Iris pigment epithelial cell (primary cell): ENCODE data around the gene DEPDC5.

Experiments
- DNase-seq: peaks from one replicate; pipeline ENCODE4 v3.0.0-alpha.2; 2011; ENCODE audit warnings: low read depth

DEPDC5 gene

GRCh38 chr22:31895411-31896123 is 141.7 kb downstream of the DEPDC5 start:
- DNase-seq = no peak

DNA sequence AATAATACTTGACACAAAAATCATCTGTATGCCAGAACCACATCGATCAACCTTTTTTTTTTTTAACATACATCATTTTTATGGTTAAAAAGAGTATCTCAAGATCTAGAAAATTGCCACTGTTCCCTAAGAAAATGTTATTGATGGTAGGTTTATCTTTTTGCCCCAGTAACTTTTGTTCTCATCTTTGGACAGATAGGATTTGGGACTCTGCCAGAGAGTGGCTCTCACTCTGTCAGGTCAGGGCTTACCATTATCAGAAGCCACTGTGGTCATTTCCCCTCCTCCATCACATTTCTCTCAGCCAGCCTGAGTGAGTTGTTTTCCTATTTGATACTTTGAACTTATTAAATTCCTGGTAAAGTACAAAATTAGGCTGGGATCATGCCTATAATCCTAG is 142.7 kb downstream of the DEPDC5 start:
- DNase-seq = no peak

GRCh38 chr22:31897842-31898805 is 144.3 kb downstream of the DEPDC5 start:
- DNase-seq = no peak

GRCh38 chr22:31898926-31899325 is 145.1 kb downstream of the DEPDC5 start:
- no peak for DNase-seq

DNA sequence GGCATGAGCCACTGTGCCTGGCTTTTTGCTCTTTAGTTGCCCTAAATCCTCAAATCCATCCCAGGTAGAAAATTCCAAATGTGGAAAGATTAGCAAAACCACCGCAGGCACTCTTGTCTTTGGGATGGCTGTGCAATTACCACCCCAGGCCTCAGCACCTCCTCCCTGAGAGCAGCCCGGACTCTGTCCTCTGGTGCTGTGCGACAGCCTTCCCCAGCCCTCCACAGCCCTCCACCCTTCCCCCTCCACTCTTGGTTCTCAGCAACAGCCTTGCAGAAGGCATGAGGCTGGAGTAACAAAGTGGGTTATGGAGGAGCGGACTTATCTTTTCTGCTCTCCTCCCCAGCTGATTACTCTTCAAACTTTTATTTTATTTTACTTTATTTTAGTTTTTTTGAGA is 145.8 kb downstream of the DEPDC5 start:
- DNase-seq = no peak

DNA sequence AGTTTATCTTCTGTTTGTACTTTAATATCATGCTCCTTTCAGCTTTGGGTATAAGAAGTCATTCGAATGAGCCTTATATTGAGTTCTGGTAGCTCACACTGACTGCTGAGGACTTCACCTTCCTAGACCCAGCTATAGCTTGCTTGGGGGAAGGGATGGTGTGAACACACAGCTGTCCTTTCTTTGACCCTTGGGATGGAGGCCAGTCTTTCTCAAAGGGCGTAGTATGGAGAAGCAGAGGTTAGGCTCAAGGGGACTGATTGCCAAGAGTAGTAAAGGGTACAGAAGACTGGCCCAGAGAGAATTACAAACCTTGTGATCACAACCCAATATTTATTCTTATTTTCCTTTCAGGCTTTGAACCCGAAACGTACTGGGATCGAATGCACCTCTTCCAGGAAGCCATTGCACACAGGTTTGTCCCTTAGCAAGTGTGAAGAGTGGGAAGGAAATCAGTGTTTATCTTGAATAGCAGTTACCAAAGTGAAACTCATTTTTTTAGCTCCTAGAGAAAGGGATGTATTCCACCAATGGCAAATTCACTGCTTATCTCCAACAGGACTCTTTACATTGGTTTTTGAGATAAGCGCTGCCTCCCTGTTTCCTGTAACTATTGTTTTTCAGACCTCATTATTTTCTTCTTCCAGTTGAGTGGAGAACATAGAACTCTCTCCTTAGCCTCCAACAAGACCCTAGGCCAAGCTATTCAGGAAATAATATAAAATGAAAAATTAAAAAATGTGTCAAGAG is 147.7 kb downstream of the DEPDC5 start:
- no peak for DNase-seq

- no peak for DNase-seq
Observed at GRCh38 chr22:31904651-31905050, 150.8 kb downstream of the DEPDC5 start.

- DNase-seq = no peak
Observed at GRCh38 chr22:31905356-31905755, 151.5 kb downstream of the DEPDC5 start.

DNA sequence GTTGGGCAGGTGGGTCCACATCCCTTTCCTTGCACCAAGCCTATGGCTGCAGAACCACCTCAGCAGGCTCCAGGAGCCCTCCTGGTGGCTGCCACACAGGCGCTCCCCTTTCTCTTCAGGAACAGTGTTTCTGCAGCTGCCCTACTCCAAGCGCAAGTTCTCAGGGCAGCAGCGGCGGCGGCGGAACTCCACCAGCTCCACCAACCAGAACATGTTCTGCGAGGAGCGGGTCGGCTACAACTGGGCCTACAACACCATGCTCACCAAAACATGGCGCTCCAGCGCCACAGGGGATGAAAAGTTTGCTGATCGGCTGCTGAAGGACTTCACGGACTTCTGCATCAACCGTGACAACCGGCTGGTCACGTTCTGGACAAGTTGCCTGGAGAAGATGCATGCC is 152.3 kb downstream of the DEPDC5 start:
- DNase-seq = no peak

DNA sequence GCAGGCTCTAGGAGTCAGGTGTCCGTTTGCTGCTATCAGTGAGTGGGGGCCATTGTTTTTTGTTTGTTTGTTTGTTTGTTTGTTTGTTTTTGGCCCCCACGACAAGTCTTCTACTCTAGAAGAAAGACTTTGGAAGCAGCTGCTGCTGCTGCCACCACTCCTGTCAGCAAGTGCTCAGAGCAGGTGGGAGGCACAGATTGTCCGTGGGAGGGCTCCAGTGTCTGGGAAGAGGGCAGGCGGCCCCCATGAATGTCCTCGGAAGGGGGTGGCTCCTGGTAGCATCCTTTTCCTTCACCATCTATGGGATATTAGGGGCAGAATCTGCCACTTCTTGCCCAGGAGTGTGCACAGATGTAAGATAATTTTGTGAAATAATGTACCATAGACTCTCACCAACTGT is 152.8 kb downstream of the DEPDC5 start:
- DNase-seq = no peak

DNA sequence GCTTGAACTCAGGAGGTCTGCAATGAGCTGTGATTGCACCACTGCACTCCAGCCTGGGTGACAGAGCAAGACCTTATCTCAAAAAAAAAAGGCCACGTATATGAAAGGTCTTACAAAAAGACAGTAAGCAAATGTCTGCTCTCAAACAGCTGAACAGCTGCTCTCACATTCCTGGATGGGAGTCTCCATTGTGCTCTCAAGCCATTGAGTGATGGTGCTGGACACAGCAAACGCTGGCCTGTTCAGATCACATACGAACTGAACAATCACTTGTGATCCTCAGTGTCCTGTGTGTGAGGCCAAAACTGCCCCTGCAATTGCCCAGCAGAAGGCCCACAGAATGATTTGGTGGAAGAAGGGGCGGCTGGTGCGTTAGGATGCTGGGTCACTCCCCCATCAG is 156.2 kb downstream of the DEPDC5 start:
- DNase-seq = no peak

- DNase-seq = no peak
Observed at GRCh38 chr22:31911565-31912406, 158.0 kb downstream of the DEPDC5 start.

- no peak for DNase-seq
Observed at GRCh38 chr22:31912407-31912743, 158.6 kb downstream of the DEPDC5 start.

DNA sequence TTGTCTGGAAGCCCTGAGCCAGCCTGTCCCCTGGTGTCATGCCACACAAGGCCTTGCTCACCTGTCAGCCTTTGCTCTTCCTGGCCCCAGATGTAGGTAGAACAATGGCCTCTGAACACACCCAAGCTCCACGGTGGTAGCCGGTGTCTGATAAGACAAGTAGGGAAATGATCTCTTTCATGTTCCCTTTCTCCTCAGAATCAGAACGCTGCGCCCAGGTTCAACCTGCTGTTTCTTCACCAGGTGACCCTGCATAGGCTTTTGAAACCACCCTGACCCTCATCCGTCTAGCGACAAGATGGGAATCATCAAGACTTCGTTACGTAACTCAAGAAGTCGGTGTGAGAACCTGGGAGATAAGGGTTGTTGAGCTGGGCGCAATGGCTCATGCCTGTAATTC is 161.8 kb downstream of the DEPDC5 start:
- DNase-seq = no peak

- DNase-seq = no peak
Observed at GRCh38 chr22:31917227-31917921, 163.6 kb downstream of the DEPDC5 start.

- no peak for DNase-seq
Observed at GRCh38 chr22:31919730-31920129, 165.9 kb downstream of the DEPDC5 start.

DNA sequence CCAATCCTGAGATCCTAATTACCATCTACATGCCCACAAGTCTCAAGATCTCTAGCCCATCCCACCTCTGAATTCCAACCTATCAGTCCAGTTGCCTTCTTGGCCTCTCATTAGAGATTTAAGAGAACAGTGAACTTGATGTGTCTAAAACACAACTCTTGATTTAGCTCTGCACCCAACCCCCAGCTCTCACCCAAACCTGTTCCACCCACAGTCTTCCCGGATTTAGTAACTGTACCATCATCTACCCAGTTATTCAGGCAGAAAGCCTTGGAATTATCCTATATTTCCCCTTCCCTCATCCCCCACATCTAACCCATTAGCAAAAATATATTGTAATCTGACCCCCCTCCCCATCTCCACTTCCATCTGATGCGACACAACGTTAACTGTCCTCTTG is 166.5 kb downstream of the DEPDC5 start:
- no peak for DNase-seq

- no peak for DNase-seq
Observed at GRCh38 chr22:31921106-31921505, 167.3 kb downstream of the DEPDC5 start.

- no peak for DNase-seq
Observed at GRCh38 chr22:31922534-31922933, 168.7 kb downstream of the DEPDC5 start.

GRCh38 chr22:31923136-31923535 is 169.3 kb downstream of the DEPDC5 start:
- no peak for DNase-seq

DNA sequence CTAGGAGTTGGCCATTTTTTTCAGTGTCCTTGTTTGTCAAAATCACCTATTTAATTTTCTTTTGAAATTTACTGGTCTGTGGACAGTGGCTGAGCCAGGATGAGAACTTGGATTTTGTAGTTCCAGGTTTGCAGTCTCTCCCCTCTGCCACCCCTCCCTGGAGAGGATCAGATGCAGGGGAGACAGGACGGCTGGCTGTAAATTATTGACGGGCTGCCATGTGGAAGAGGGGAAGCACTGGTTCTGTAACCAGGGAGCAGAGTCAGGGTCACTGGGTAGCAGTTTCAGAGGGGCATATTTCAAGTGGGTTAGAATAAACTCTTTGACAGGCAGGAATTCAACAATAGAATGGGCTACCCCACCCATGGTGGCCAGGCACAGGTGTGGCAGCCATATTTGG is 169.9 kb downstream of the DEPDC5 start:
- DNase-seq = no peak
